ENCODE results near the gene TIGD3.

The TIGD3 gene

GRCh38 chr11:65373839-65374580 is 19.5 kb downstream of the TIGD3 start:
- no peak for DNase-seq

- no peak for DNase-seq
Measured at GRCh38 chr11:65375012-65375411, 20.5 kb downstream of the TIGD3 start.

- DNase-seq = no peak
Measured at GRCh38 chr11:65376138-65376713, 21.7 kb downstream of the TIGD3 start.

- DNase-seq = no peak
Measured at GRCh38 chr11:65377036-65377435, 22.5 kb downstream of the TIGD3 start.

GRCh38 chr11:65377777-65378176 is 23.2 kb downstream of the TIGD3 start:
- DNase-seq = no peak

- DNase-seq = no peak
Measured at GRCh38 chr11:65378208-65378927, 23.8 kb downstream of the TIGD3 start.

GRCh38 chr11:65378928-65379638 is 24.5 kb downstream of the TIGD3 start:
- no peak for DNase-seq

- DNase-seq = no peak
Measured at GRCh38 chr11:65379698-65380459, 25.3 kb downstream of the TIGD3 start.

GRCh38 chr11:65380460-65381119 is 26.0 kb downstream of the TIGD3 start:
- DNase-seq = no peak

- DNase-seq = no peak
Measured at GRCh38 chr11:65381716-65382032, 27.1 kb downstream of the TIGD3 start.

GRCh38 chr11:65382033-65382803 is 27.7 kb downstream of the TIGD3 start, which contains the start of gene SLC25A45:
Gene SLC25A45 (minus strand): TSS chr11:65382646. CDS start chr11:65381951, 695 bp downstream.
- peak; percentile 92 for DNase-seq

GRCh38 chr11:65382804-65383368 is 28.3 kb downstream of the TIGD3 start:
- DNase-seq = no peak

GRCh38 chr11:65383778-65384177 is 29.2 kb downstream of the TIGD3 start:
- DNase-seq = no peak

- DNase-seq = no peak
Measured at GRCh38 chr11:65384301-65384889, 29.8 kb downstream of the TIGD3 start.

- DNase-seq = peak; percentile 86
Measured at GRCh38 chr11:65386307-65387140, 32.0 kb downstream of the TIGD3 start, which contains the start of gene FRMD8. Gene FRMD8 (plus strand): TSS chr11:65386637. CDS start chr11:65387037, 400 bp downstream.

GRCh38 chr11:65388731-65389130 is 34.2 kb downstream of the TIGD3 start:
- DNase-seq = no peak

GRCh38 chr11:65389294-65389980 is 34.9 kb downstream of the TIGD3 start:
- no peak for DNase-seq

GRCh38 chr11:65390099-65390941 is 35.8 kb downstream of the TIGD3 start:
- no peak for DNase-seq

All from NCI-H345 (cell line).